H1 (cell line): Measurements from ENCODE around the gene RTL5. TPM values are rescaled to one million over a fixed set of nuclear protein-coding genes. Genes with fewer than 3 reads are reported as not detected.

Experiments
- CTCF ChIA-PET: fragments of 300-600 bp; sonication (Branson Sonifier 250); formaldehyde crosslinking; loops from one replicate; lab custom pipeline; 2021; ENCODE audit not compliant: partially characterized antibody; lab: Charles Lee
- POLR2A ChIA-PET: fragments of 300-600 bp; sonication (Branson Sonifier 250); formaldehyde crosslinking; loops from one replicate; lab custom pipeline; 2021; ENCODE audit warnings: inconsistent platforms; ENCODE audit not compliant: partially characterized antibody; lab: Charles Lee
- DNase-seq, 2 experiments: peaks; one replicate each; pipeline versions ENCODE4 v3.0.0 to v3.0.0-alpha.2; 2010 to 2022; ENCODE audit warnings: low spot score in 2 of 2, low read depth in 1 of 2, mixed read lengths in 1 of 2
- FAIRE-seq: peaks from 2 replicates; lab custom pipeline; 2011; peaks lifted over from hg19 to GRCh38; lab: Jason Lieb, UNC
- H2AFZ ChIP-seq: 2 replicates; pipeline ENCODE4 v1.8.1; 2012; ENCODE audit warnings: low read length, inconsistent platforms
- H2AK5ac ChIP-seq: 2 replicates; pipeline ENCODE4 v1.6.1; 2013; ENCODE audit warnings: low read depth, low read length
- H2BK120ac ChIP-seq: replicated peaks from 2 replicates; pipeline ENCODE3; 2013; ENCODE audit warnings: low read depth, low read length, inconsistent platforms
- H2BK12ac ChIP-seq: 2 replicates; pipeline ENCODE4 v1.6.1; 2013; ENCODE audit warnings: low read depth, low read length
- H2BK15ac ChIP-seq: 2 replicates; pipeline ENCODE4 v1.6.1; 2013; ENCODE audit warnings: low read length
- H2BK20ac ChIP-seq: 2 replicates; pipeline ENCODE4 v1.6.1; 2013; ENCODE audit warnings: low read length
- H2BK5ac ChIP-seq: 2 replicates; pipeline ENCODE4 v1.6.1; 2013; ENCODE audit warnings: low read depth, low read length
- H3K14ac ChIP-seq: 2 replicates; pipeline ENCODE4 v1.6.1; 2013; ENCODE audit warnings: inconsistent platforms; ENCODE audit not compliant: insufficient read length
- H3K18ac ChIP-seq: 2 replicates; pipeline ENCODE4 v1.6.1; 2013; ENCODE audit warnings: low read length; ENCODE audit errors: extremely low read depth
- H3K23ac ChIP-seq: 2 replicates; pipeline ENCODE4 v1.6.1; 2013; ENCODE audit warnings: inconsistent platforms; ENCODE audit not compliant: insufficient read length
- H3K23me2 ChIP-seq: 2 replicates; pipeline ENCODE4 v1.6.1; 2013; ENCODE audit warnings: low read depth, low read length
- H3K27ac ChIP-seq: 2 replicates; pipeline ENCODE4 v1.6.1; 2011; ENCODE audit warnings: low read depth, low read length, inconsistent platforms
- H3K27me3 ChIP-seq, 4 experiments: replicated peaks in 1 of 4; 1 replicate in 1 of 4; 2 replicates in 3 of 4; pipeline versions ENCODE4 v1.6.1 to v1.8.1; 2011 to 2013; ENCODE audit warnings: low read length in 3 of 4, mild to moderate bottlenecking in 3 of 4, inconsistent platforms in 2 of 4, mixed read lengths in 2 of 4, moderate library complexity in 1 of 4; ENCODE audit not compliant: control insufficient read depth in 3 of 4, insufficient read depth in 3 of 4; ENCODE audit errors: extremely low read depth in 1 of 4
- H3K36me3 ChIP-seq, 4 experiments: 2 replicates each; pipeline versions ENCODE4 v1.6.1 to v1.8.1; 2011 to 2013; ENCODE audit warnings: mild to moderate bottlenecking in 4 of 4, low read length in 3 of 4, moderate library complexity in 2 of 4, control low read depth in 1 of 4, inconsistent platforms in 1 of 4; ENCODE audit not compliant: insufficient read depth in 4 of 4, control insufficient read depth in 2 of 4
- H3K4ac ChIP-seq: replicated peaks from 2 replicates; pipeline ENCODE3; 2013; ENCODE audit warnings: low read length, low read depth, mixed read lengths, inconsistent platforms; ENCODE audit not compliant: insufficient read length
- H3K4me1 ChIP-seq, 4 experiments: replicated peaks in 1 of 4; 1 replicate in 1 of 4; 2 replicates in 3 of 4; pipeline versions ENCODE4 v1.6.1 to v1.8.1; 2011 to 2013; ENCODE audit warnings: low read length in 3 of 4, inconsistent platforms in 2 of 4, mixed read lengths in 1 of 4; ENCODE audit not compliant: insufficient read depth in 4 of 4, control insufficient read depth in 3 of 4
- H3K4me2 ChIP-seq, 2 experiments: 2 replicates each; pipeline versions ENCODE4 v1.6.1 to v1.8.1; 2011 to 2013; ENCODE audit warnings: low read depth in 2 of 2, low read length in 2 of 2, control low read depth in 1 of 2, inconsistent platforms in 1 of 2, mild to moderate bottlenecking in 1 of 2; ENCODE audit not compliant: insufficient read depth in 1 of 2
- H3K4me3 ChIP-seq, 4 experiments: fragments of 200-600, 300-600 bp in 1 of 4; sonication (generic), shearing (Covaris generic), sonication (Bioruptor Twin) in 1 of 4; 2 replicates each; pipeline versions ENCODE4 v1.5.1 to v1.8.1; 2011 to 2016; ENCODE audit warnings: low read length in 4 of 4, low read depth in 3 of 4, control low read depth in 2 of 4, inconsistent platforms in 2 of 4, mild to moderate bottlenecking in 2 of 4, mixed read lengths in 1 of 4, moderate library complexity in 1 of 4; ENCODE audit not compliant: insufficient read depth in 2 of 4; ENCODE audit errors: extremely low read depth in 1 of 4
- H3K56ac ChIP-seq: replicated peaks from 2 replicates; pipeline ENCODE3; 2013; ENCODE audit warnings: low read depth, mild to moderate bottlenecking, mixed read lengths, low read length, inconsistent platforms; ENCODE audit not compliant: insufficient read length
- H3K79me1 ChIP-seq: 2 replicates; pipeline ENCODE4 v1.6.1; 2013; ENCODE audit warnings: low read depth, low read length, control low read depth
- H3K79me2 ChIP-seq, 2 experiments: 2 replicates each; pipeline versions ENCODE4 v1.6.1 to v1.8.1; 2012 to 2013; ENCODE audit warnings: low read length in 2 of 2, mild to moderate bottlenecking in 2 of 2, inconsistent platforms in 1 of 2; ENCODE audit not compliant: insufficient read depth in 2 of 2, control insufficient read depth in 1 of 2
- H3K9ac ChIP-seq, 4 experiments: replicated peaks in 1 of 4; 1 replicate in 1 of 4; 2 replicates in 3 of 4; pipeline versions ENCODE4 v1.6.1 to v1.8.1; 2011 to 2013; ENCODE audit warnings: low read depth in 3 of 4, low read length in 3 of 4, control low read depth in 2 of 4, mild to moderate bottlenecking in 2 of 4, moderate library complexity in 2 of 4, inconsistent platforms in 1 of 4; ENCODE audit errors: extremely low read depth in 1 of 4
- H3K9me3 ChIP-seq, 2 experiments: 2 replicates each; pipeline versions ENCODE4 v1.6.1 to v1.8.1; 2012 to 2013; ENCODE audit warnings: mild to moderate bottlenecking in 2 of 2, moderate library complexity in 2 of 2, control low read depth in 1 of 2, inconsistent platforms in 1 of 2, low read depth in 1 of 2, low read length in 1 of 2, mixed read lengths in 1 of 2; ENCODE audit not compliant: insufficient read depth in 2 of 2
- H4K20me1 ChIP-seq, 2 experiments: replicated peaks in 1 of 2; 2 replicates each; pipeline versions ENCODE3 to v1.8.1; 2011 to 2013; ENCODE audit warnings: inconsistent platforms in 2 of 2, low read length in 2 of 2, mild to moderate bottlenecking in 1 of 2; ENCODE audit not compliant: insufficient read depth in 2 of 2, control insufficient read depth in 1 of 2
- H4K5ac ChIP-seq: 2 replicates; pipeline ENCODE4 v1.6.1; 2013; ENCODE audit warnings: low read length, low read depth, mixed read lengths, inconsistent platforms; ENCODE audit not compliant: insufficient read length
- H4K8ac ChIP-seq: 2 replicates; pipeline ENCODE4 v1.8.0; 2013; ENCODE audit warnings: mild to moderate bottlenecking, moderate library complexity, low read length, inconsistent platforms; ENCODE audit not compliant: insufficient read depth; ENCODE audit errors: extremely low read depth
- H4K91ac ChIP-seq: replicated peaks from 2 replicates; pipeline ENCODE3; 2013; ENCODE audit warnings: low read length, mixed read lengths, inconsistent platforms; ENCODE audit not compliant: insufficient read length
- CBX5 ChIP-seq: fragments of 300-800, 300-1000 bp; sonication (generic); IDR thresholded peaks from 2 replicates; pipeline ENCODE4 v1.7.1; 2016; ENCODE audit warnings: antibody characterized with exemption, low read length, low read depth
- CHD1 ChIP-seq: IDR thresholded peaks from 2 replicates; pipeline ENCODE4 v1.6.1; 2012; ENCODE audit warnings: low read depth, low read length, improper control_type of control experiment
- CTBP2 ChIP-seq: IDR thresholded peaks from 2 replicates; pipeline ENCODE4 v1.7.0; 2011; ENCODE audit warnings: borderline replicate concordance, mild to moderate bottlenecking, moderate library complexity, mixed read lengths, low read length; ENCODE audit not compliant: insufficient read depth, insufficient read length
- GTF2F1 ChIP-seq: IDR thresholded peaks from 2 replicates; pipeline ENCODE4 v1.6.1; 2012; ENCODE audit warnings: low read depth, low read length, improper control_type of control experiment, borderline replicate concordance
- JUN ChIP-seq: IDR thresholded peaks from 2 replicates; pipeline ENCODE4 v1.6.1; 2011; ENCODE audit warnings: low read depth, mild to moderate bottlenecking, improper control_type of control experiment, low read length
- MAFK ChIP-seq: IDR thresholded peaks from 2 replicates; pipeline ENCODE4 v1.6.1; 2012; ENCODE audit warnings: low read depth, mild to moderate bottlenecking, improper control_type of control experiment, low read length
- NRF1 ChIP-seq: IDR thresholded peaks from 2 replicates; pipeline ENCODE4 v1.6.1; 2011; ENCODE audit warnings: mild to moderate bottlenecking, low read depth, low read length, improper control_type of control experiment
- POLR2AphosphoS5 ChIP-seq: IDR thresholded peaks from 2 replicates; pipeline ENCODE4 v1.6.1; 2011; ENCODE audit warnings: low read depth, low read length
- RFX5 ChIP-seq: IDR thresholded peaks from 2 replicates; pipeline ENCODE4 v1.6.1; 2011; ENCODE audit warnings: low read depth, low read length, improper control_type of control experiment, borderline replicate concordance
- RNF2 ChIP-seq: fragments of 200-900, 300-1000 bp; sonication (generic); IDR thresholded peaks from 2 replicates; pipeline ENCODE4 v1.7.1; 2016; ENCODE audit warnings: borderline replicate concordance, low read depth, mild to moderate bottlenecking, antibody characterized with exemption, low read length; ENCODE audit not compliant: poor library complexity, severe bottlenecking; ENCODE audit errors: missing control alignments
- RXRA ChIP-seq: IDR thresholded peaks from 2 replicates; pipeline ENCODE4 v1.6.1; 2011; ENCODE audit warnings: low read depth, mild to moderate bottlenecking, low read length, moderate library complexity; ENCODE audit not compliant: insufficient read depth
- WGBS, 2 experiments: shearing (Covaris generic) in 1 of 2; methylation state at CpG; one replicate each; pipeline versions ENCODE4 v1.1.6 to v1.1.7; 2013 to 2015; ENCODE audit warnings: low lambda C conversion rate in 2 of 2, mixed read lengths in 2 of 2, inconsistent platforms in 1 of 2, low coverage in 1 of 2, missing lambda C conversion rate in 1 of 2; ENCODE audit not compliant: insufficient replicate concordance in 2 of 2, insufficient coverage in 1 of 2, insufficient read length in 1 of 2; ENCODE audit errors: extremely low coverage in 1 of 2, missing lambda C conversion rate in 1 of 2; 5-methylcytosine and 5-hydroxymethylcytosine counted together
- polyA plus RNA-seq, 7 experiments: library from polyadenylated mRNA; depleted of rRNA in 3 of 7; stranded (reverse) in 5 of 7; unstranded in 2 of 7; fragments of >200 nt in 5 of 7; fragments of 200-250 nt in 2 of 7; gene quantifications; 1 replicate in 5 of 7; 2 replicates in 1 of 7; 4 replicates in 1 of 7; pipeline versions ENCODE4 v1.2.1 to v1.2.3, GENCODE V29; 2011 to 2013; ENCODE audit warnings: missing spikeins in 2 of 7, mixed read lengths in 2 of 7
- total RNA-seq: library from RNA; stranded (reverse); fragmentation: NEBNext Ultra II Directional; extraction: Animal tissue kit (Norgen Biotek cat#: 25700); gene quantifications from 2 replicates; pipeline ENCODE4 v1.2.1, GENCODE V29; 2021

RTL5 gene
- total and polyA plus RNA-seq, 2 of the 8 experiments (the other 6 are each of a cell fraction or from before 2014, with no cell fraction given), result 0.57 to 1.9 TPM

GRCh38 chrX:72121383-72121782 lies 10.3 kb downstream of the RTL5 start:
- 90% methylated on average over 3 of the region's 3 CpGs; no CpG with 5 or more reads in 1 of the 2 experiments for WGBS, 2 experiments
- H4K5ac ChIP-seq, result no peak overlapping the region
- H3K14ac ChIP-seq, result no peak overlapping the region
- no peaks in the 10 kb centered on the region for H3K23me2 ChIP-seq
- H3K4me2 ChIP-seq, result no peak overlapping the region
- no peaks in the 10 kb centered on the region for H3K27me3 ChIP-seq
- ChIA-PET POLR2A (no interaction called here), CTCF (interaction anchor here (0.7 kb wide), 1 partner anchor 18 kb away, joined by 3 read pairs; no protein-coding TSS in a partner anchor)
- H3K4me1 ChIP-seq, result peaks cover 6 to 14% (median 10%) of the 10 kb centered on the region in 4 experiments
- no peak overlapping the region for H3K18ac ChIP-seq
- H2BK20ac ChIP-seq, result no peak overlapping the region
- H3K56ac ChIP-seq, result no peak overlapping the region
- no peak for TF ChIP-seq JUN
- TF ChIP-seq CHD1, result no peak
- no peak for TF ChIP-seq NRF1
- TF ChIP-seq MAFK, result no peak
- TF ChIP-seq RNF2, result no peak
- no peak for TF ChIP-seq GTF2F1
- TF ChIP-seq CBX5, result no peak
- no peak for TF ChIP-seq CTBP2
- no peak for TF ChIP-seq RXRA
- no peak for TF ChIP-seq RFX5
- no peak for TF ChIP-seq POLR2AphosphoS5
- no peaks in the 10 kb centered on the region for H3K79me1 ChIP-seq
- H2AFZ ChIP-seq, result no peak overlapping the region
- no peaks in the 10 kb centered on the region for H4K20me1 ChIP-seq
- no peak overlapping the region for H2BK5ac ChIP-seq
- FAIRE-seq (no peak), DNase-seq (no peak)
- H3K9ac ChIP-seq, result no peak overlapping the region
- H3K79me2 ChIP-seq, result no peaks in the 10 kb centered on the region; a peak in 1 of 4 replicates
- H2BK12ac ChIP-seq, result no peak overlapping the region
- H2AK5ac ChIP-seq, result 0 out of 2 replicates have a peak overlapping the region, but pooled peaks have one; percentile 24
- H3K9me3 ChIP-seq, result no peaks in the 10 kb centered on the region
- H2BK15ac ChIP-seq, result no peak overlapping the region
- no peak overlapping the region for H3K23ac ChIP-seq
- H3K4ac ChIP-seq, result no peak overlapping the region
- H4K91ac ChIP-seq, result no peak overlapping the region
- H3K27ac ChIP-seq, result no peak overlapping the region
- H4K8ac ChIP-seq, result no peak overlapping the region
- H3K4me3 ChIP-seq, result no peak overlapping the region
- no peak overlapping the region for H2BK120ac ChIP-seq
- H3K36me3 ChIP-seq, result no peaks in the 10 kb centered on the region
